GM18951 (cell line): Measurements from ENCODE around the gene IFNA21.

Experiments
- POLR2A ChIP-seq: IDR thresholded peaks from 4 replicates; pipeline ENCODE4 v1.6.1; 2011; ENCODE audit warnings: mild to moderate bottlenecking; ENCODE audit not compliant: insufficient read length, insufficient read depth; ENCODE audit errors: extremely low read depth
- in situ Hi-C: fragments of 300-500 bp; cut with MboI; formaldehyde crosslinking; loops from one replicate; pipeline ENCODE4 v1.12.0; 2022; ENCODE audit warnings: low sequenced_read_pairs, mixed read lengths, inconsistent platforms; ENCODE audit not compliant: unreplicated experiment

Gene IFNA21

DNA sequence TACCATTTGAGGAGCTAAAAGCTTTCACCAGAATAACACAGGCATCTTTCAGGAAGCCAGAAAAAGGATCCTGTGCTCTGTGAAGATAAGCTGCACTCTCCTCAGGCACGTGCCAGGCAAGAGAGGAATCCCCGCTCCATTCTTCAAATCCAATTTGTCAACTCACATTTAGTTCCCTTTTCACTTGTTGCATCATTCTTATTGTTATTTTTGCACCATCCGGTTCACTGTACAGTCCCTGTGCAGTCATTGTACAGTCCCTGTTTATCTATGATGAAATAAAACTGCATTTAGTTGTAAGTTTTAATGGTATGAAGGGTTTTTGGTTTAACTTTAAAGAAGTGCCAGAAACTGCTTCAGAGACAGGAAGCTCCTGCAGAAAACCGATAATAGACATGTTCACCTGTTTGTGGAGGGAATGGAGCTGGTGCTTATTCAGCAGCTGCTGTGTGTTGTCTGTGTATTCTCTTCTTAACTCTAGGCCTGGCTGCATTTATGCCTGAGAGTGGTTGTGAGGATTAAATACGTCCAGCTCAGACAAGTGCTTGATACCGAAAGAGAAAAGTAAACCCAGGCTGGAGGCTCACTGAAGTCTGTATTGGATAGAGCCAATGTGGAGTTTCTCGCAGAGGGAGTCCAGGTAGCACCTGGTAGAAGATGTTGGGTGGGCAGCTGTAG, 47.2 kb downstream of the IFNA21 start:
- in situ Hi-C loops: loop anchor here (10.0 to 25.0 kb wide), 3 partner anchors 757 to 1632 kb away; no protein-coding TSS in a partner anchor
- TF ChIP-seq POLR2A: no peak
